Spleen (tissue), 7 donors: ENCODE data around the gene SSB.

Source experiments
- CTCF ChIP-seq, 11 experiments: fragments of 200-600 bp in 7 of 11; fragments of 450-650 bp in 4 of 11; sonication (generic) in 4 of 11; IDR thresholded peaks in 8 of 11; conservative IDR thresholded peaks in 3 of 11; 1 replicate in 7 of 11; 2 replicates in 4 of 11; pipeline versions ENCODE4 v1.4.0 to v1.8.0; 2016 to 2021; ENCODE audit warnings: antibody characterized with exemption in 11 of 11, inconsistent platforms in 4 of 11, mild to moderate bottlenecking in 1 of 11
- POLR2A ChIP-seq, 3 donors: fragments of 450-650 bp; IDR thresholded peaks; one replicate each; pipeline ENCODE4 v1.5.1; 2017; ENCODE audit warnings: antibody characterized with exemption in 3 of 3, mild to moderate bottlenecking in 1 of 3
- POLR2AphosphoS5 ChIP-seq, 3 donors: sonication (generic); formaldehyde crosslinking; IDR thresholded peaks; one replicate each; pipeline ENCODE4 v1.5.1; 2017; ENCODE audit warnings: antibody characterized with exemption in 3 of 3
- donor health status: DM: no; HTN: no; CAD: no; lungs with moderate emphysema.
- donor health status: DM: no; HTN: no; CAD: no.
- donor health status: DM: no; HTN: no; CAD: no.

DNA sequence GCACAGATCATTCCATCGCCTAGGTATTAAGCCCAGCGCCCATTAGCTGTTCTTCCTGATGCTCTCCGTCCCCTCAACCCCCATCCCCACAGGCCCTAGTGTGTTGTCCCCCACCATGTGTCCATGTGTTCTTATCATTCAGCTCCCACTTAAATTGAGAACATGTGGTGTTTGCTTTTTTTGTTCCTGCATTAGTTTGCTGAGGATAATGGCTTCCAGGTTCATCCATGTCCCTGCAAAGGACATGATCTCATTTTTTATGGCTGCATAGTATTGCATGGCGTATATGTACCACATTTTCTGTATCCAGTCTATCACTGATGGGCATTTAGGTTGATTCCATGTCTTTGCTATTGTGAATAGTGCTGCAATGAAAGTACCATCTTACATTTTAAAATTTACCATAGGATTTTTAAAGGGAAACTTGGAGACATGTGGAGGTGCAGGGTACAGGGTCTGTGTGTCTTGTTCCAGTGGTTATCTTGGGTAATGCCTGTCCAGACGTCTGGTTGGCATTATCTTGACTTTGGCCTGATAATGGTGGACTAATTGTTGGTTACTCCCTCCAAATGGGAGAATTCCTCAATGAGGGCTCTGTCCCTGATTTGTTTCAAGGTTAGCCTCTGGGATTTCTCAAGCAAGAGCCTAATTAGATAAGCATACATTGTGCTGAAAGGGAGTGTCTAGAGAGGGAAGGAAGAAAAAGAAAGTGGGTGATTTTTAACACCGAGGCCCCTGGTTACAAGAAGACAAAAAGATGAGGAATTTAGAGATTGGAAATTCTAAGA, 43.4 kb upstream of the SSB start:
- TF ChIP-seq CTCF (IDR thresholded peaks at IDR 0.05 in 8 of 11, conservative IDR thresholded peaks at IDR 0.05 in 3 of 11) (no peak), POLR2AphosphoS5 (IDR thresholded peaks at IDR 0.05) (no peak), POLR2A (IDR thresholded peaks at IDR 0.05) (no peak)
